GM12801 (cell line): ENCODE measurements around the gene VPS26A.

Source experiments
- TF ChIP-seq, protein P1 (sequence below): IDR thresholded peaks from one replicate; pipeline ENCODE4 v1.5.1; 2011; ENCODE audit warnings: control low read depth; ENCODE audit not compliant: insufficient read length; ENCODE audit errors: extremely low read depth

Gene VPS26A

DNA sequence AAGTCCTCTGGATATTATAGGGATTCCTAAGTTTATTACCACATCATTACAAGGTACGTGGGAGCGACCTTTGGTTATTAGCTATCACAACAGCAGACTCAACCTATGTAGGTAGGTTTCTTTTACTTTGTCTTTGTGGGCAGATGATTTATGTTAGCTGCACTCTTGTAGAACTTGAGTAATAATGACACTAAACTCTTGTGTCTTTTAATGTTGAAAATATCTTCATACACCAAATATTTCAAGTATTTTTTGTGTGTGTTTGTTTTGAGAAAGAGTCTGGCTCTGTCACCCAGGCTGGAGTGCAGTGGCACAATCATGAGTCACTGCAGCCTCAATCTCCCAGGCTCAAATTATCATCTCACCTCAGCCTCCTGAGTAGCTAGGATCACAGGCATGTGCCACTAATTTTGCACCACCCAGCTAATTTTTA lies 36.8 kb downstream of the VPS26A start:
- TF ChIP-seq, protein P1, sequence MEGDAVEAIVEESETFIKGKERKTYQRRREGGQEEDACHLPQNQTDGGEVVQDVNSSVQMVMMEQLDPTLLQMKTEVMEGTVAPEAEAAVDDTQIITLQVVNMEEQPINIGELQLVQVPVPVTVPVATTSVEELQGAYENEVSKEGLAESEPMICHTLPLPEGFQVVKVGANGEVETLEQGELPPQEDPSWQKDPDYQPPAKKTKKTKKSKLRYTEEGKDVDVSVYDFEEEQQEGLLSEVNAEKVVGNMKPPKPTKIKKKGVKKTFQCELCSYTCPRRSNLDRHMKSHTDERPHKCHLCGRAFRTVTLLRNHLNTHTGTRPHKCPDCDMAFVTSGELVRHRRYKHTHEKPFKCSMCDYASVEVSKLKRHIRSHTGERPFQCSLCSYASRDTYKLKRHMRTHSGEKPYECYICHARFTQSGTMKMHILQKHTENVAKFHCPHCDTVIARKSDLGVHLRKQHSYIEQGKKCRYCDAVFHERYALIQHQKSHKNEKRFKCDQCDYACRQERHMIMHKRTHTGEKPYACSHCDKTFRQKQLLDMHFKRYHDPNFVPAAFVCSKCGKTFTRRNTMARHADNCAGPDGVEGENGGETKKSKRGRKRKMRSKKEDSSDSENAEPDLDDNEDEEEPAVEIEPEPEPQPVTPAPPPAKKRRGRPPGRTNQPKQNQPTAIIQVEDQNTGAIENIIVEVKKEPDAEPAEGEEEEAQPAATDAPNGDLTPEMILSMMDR = no peak

DNA sequence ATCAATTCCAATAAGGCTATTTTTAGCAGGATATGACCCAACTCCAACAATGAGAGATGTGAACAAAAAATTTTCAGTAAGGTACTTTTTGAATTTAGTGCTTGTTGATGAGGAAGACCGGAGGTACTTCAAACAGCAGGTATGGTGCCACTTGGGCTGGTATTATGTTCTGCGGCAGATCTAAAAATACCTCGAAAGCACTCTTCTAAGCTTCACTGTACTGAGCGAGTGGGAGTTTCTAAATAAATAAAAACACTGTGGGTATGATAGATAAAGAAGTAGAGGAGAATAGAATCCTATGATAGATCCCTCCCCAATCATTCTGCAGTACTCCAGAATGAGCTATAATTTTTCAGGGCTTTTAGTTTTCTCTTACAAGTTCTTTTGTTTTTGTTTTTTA lies 44.5 kb downstream of the VPS26A start:
- TF ChIP-seq, protein P1 = no peak

DNA sequence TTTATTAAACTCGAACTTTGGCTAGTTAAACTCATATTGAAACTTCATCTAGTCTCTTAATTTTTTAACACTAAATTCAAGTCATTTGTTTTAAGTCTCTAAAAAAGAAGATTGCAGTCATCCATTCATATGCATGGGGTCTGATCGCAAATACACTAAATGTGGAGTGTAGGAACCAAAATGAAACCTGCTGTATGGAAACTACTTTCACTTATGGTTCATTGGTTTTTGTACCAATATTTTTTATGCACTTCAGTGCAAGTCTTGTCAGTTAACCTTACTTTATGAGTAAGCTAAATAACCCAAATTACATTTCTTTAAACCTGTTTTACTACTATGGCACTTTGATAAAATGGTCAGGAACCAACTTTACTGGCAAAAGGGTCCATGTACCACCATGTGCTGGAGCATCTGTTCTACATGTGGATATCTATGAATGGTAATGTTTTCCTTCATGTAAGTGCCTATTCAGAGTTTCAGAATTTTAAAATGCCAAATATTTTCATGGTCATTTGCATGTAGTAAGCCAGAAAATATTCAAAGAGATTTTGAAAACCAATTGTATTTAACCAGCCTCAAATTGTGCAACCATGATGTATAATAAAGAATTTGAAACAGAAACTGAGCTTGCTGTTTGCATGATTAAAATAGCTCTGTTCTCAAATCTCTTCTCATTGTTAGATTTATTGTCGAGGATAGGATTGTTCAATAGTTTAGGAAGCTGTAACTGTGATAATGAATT lies 48.4 kb downstream of the VPS26A start:
- TF ChIP-seq, protein P1 = no peak

DNA sequence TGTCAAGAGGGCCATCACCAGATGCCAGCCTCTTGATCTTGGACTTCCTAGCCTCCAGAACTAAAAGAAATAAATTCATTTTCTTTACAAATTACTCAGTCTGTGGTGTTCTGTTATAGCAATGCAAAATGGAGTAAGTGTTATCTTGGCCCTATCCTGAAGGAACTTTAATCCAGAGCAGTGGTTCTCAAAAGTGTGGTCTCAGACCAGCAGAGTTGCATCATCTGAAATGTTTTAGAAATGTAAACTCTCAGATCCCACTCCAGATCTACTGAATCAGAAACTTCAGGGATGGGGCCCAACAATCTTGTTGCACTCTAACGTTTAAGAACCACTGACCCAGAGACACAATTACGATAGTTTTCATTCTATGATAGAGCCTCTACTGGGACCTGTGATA lies 52.8 kb downstream of the VPS26A start:
- TF ChIP-seq, protein P1 = no peak

DNA sequence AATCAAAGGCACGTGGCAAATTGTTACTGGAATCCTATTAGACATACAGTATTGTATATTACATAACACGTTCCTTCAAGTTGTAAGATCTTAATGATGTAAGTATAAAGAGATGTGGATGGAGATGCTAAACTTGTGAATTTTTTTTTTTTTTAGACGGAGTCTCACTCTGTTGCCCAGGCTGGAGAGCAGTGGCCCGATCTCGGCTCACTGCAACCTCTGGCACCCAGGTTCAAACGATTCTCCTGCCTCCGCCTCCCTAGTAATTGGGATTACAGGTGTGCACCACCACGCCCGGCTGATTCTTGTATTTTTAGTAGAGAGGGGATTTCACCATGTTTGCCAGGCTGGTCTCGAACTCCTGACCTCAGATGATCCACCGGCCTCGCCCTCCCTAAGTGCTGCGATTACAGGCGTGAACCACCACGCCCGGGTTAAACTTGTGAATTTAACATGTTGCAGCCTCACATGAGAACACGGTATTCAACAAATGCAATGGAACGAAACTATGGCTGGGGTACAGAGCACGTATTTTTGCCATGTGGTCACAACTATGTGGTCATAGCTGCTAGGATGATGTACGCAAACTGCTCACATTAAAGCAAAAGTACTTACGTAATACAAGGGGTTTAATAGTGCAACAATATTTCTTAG lies 55.2 kb downstream of the VPS26A start:
- TF ChIP-seq, protein P1 = no peak

DNA sequence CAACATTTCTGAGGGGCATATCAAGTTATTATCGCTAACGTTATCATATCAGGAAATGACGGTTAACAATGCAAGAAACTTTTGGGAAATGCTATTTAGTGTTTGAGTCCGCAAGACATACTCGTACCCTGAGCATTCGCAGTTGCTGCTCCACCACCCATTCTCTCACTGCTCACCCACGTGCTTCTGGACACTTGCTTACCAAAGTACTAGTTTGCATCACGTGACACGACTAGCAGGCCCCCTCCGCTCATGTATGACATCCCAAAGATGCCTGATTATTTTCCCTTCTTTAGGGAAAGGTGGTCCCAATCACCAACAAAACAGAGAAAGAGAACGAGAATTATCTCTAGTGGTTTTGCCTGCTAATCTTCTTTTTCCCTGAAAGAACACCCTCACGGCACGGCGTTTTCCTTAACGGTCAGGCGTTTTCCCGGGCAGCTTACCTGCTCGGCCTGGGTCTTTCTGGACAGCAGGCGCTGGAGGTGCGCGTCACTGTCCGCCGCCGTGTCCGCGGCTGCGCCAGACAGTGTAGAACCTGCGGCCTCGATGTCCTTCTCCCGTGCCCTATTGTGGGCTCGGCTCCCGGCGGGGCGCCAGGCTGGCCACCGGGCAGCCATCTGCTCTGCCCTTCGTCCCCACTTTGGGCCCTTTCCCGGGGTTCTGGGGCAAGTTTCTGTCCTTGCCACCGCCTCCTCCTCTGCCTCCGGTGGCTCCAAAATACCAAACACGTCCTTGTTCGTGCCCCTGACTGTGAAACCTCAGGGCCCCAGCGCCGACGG lies 56.0 kb downstream of the VPS26A start, which contains the start of gene SUPV3L1:
TSS of gene SUPV3L1 (plus strand) at position 492 of the 782 bp plus-strand sequence. CDS start at position 550, 58 bp downstream.
- TF ChIP-seq, protein P1 = no peak
